A673 (cell line): Measurements from ENCODE around the gene SCPEP1. TPM values are rescaled to one million over a fixed set of nuclear protein-coding genes. Genes with fewer than 3 reads are reported as not detected.

ENCODE experiments used
- BruUV-seq: library from RNA; stranded (reverse); fragments of 400-500 nt; replicated peaks from 2 replicates; lab custom pipeline; 2021; lab: Mats Ljungman, UMichigan
- CTCF ChIA-PET: fragments of 300-600 bp; sonication (Branson Sonifier 250); formaldehyde crosslinking; loops from one replicate; lab custom pipeline; 2022; ENCODE audit warnings: antibody characterized with exemption; lab: Charles Lee
- POLR2A ChIA-PET: fragments of 300-600 bp; sonication (Branson Sonifier 250); formaldehyde crosslinking; loops from one replicate; lab custom pipeline; 2022; ENCODE audit warnings: antibody characterized with exemption; ENCODE audit not compliant: low non-redundant PET; lab: Charles Lee
- DNase-seq: peaks from one replicate; pipeline ENCODE4 v3.0.0-alpha.2; 2015; ENCODE audit warnings: low spot score
- H3K27ac ChIP-seq: fragments of 200-600 bp; sonication (generic); 2 replicates; pipeline ENCODE4 v1.5.1; 2016; ENCODE audit warnings: mixed run types, low read depth, mild to moderate bottlenecking, mixed read lengths, antibody characterized with exemption, low read length; ENCODE audit not compliant: poor library complexity, severe bottlenecking
- H3K27me3 ChIP-seq: fragments of 200-600 bp; sonication (generic); replicated peaks from 2 replicates; pipeline ENCODE4 v1.6.1; 2017; ENCODE audit warnings: mixed run types, low read depth, mild to moderate bottlenecking, mixed read lengths, antibody characterized with exemption, low read length; ENCODE audit not compliant: insufficient read depth, poor library complexity
- H3K36me3 ChIP-seq: fragments of 200-600 bp; sonication (generic); 2 replicates; pipeline ENCODE4 v1.6.1; 2016; ENCODE audit warnings: mixed run types, mild to moderate bottlenecking, mixed read lengths, antibody characterized with exemption, low read length; ENCODE audit not compliant: insufficient read depth, poor library complexity, severe bottlenecking
- H3K4me1 ChIP-seq: fragments of 200-600 bp; sonication (generic); 2 replicates; pipeline ENCODE4 v1.6.1; 2017; ENCODE audit warnings: mixed run types, mild to moderate bottlenecking, mixed read lengths, antibody characterized with exemption, low read length; ENCODE audit not compliant: insufficient read depth, poor library complexity, severe bottlenecking
- H3K4me3 ChIP-seq: fragments of 200-600 bp; sonication (generic); 2 replicates; pipeline ENCODE4 v1.5.1; 2016; ENCODE audit warnings: low read depth, mixed run types, mild to moderate bottlenecking, mixed read lengths, low read length; ENCODE audit not compliant: poor library complexity, severe bottlenecking
- H3K9me3 ChIP-seq: fragments of 200-600 bp; sonication (generic); 2 replicates; pipeline ENCODE4 v1.6.1; 2016; ENCODE audit warnings: mixed run types, low read depth, mild to moderate bottlenecking, mixed read lengths, antibody characterized with exemption, low read length; ENCODE audit not compliant: poor library complexity, severe bottlenecking
- CTCF ChIP-seq: fragments of 300-800, 200-600 bp; sonication (generic); conservative IDR thresholded peaks from 2 replicates; pipeline ENCODE4 v1.5.1; 2017; ENCODE audit warnings: low read depth, mild to moderate bottlenecking, antibody characterized with exemption, low read length, moderate library complexity, mixed read lengths
- EZH2 ChIP-seq: fragments of 200-600 bp; sonication (generic); IDR thresholded peaks from 2 replicates; pipeline ENCODE4 v1.6.1; 2017; ENCODE audit warnings: borderline replicate concordance, low read depth, mild to moderate bottlenecking, mixed read lengths, antibody characterized with exemption, low read length; ENCODE audit not compliant: poor library complexity, severe bottlenecking
- intact Hi-C: fragments of 100-400 bp; cut with micrococcal nuclease; formaldehyde crosslinking; loops from one replicate; pipeline ENCODE4 v1.10.0; 2022; ENCODE audit not compliant: unreplicated experiment
- total RNA-seq: library from RNA; stranded (reverse); gene quantifications from 2 replicates; pipeline ENCODE4 v1.2.3, GENCODE V29; 2021

Gene SCPEP1
- total RNA-seq, 1 experiment from 2014 or later = 31.8 TPM

DNA sequence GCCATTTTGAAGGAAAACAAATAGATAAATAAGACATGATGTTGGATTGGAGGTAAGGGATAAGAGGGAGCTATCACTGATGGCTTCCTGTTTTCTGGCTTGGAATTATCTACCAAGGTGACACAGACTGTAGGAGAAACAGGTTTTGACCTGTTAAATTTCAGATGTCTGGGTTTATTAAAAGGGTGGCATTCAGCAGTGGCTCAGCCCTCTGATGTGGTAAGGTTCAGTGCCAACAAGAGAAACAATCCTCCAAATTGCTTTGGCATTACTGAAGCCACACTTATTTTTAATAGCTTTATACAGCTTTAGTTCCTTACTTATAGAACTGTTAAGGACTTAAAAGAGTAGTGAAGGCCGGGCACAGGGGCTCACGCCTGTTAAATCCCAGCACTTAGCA lies 70.2 kb downstream of the SCPEP1 start:
- Histone ChIP-seq H3K27me3 (peaks cover 12% of the 10 kb centered on the region), H3K36me3 (no peaks in the 10 kb centered on the region), H3K9me3 (no peaks in the 10 kb centered on the region), H3K27ac (no peak overlapping the region), H3K4me3 (no peak overlapping the region), H3K4me1 (no peaks in the 10 kb centered on the region)
- DNase-seq = no peak
- POLR2A ChIA-PET = interaction anchor here (0.6 kb wide), 1 partner anchor 12 kb away, joined by 3 read pairs; no protein-coding TSS in a partner anchor
- intact Hi-C loops = no loop called here
- TF ChIP-seq EZH2 (no peak), CTCF (no peak)
- BruUV-seq = no TSS peak
- CTCF ChIA-PET = no interaction called here

DNA sequence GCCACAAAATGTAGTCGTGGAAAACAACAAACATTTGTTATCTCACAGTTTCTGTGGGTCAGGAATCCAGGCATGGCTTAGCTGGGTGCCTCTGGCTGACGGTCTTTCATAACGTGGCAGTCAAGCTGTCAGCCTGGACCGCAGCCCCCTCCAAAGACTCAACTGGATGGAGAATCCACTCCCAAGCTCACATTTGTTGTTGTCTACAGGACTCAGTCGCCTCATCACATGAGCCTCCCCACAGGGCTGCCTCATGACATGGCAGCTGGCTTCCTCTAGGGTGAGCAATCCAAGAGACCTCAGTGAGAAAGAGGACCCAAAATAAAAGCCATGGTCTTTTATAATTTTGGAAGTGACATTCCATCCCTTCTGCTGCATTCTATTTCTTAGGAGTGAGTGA lies 72.4 kb downstream of the SCPEP1 start:
- Histone ChIP-seq H3K27me3 (peaks cover 5% of the 10 kb centered on the region), H3K4me1 (no peaks in the 10 kb centered on the region), H3K36me3 (no peaks in the 10 kb centered on the region), H3K27ac (no peak overlapping the region), H3K9me3 (no peaks in the 10 kb centered on the region), H3K4me3 (no peak overlapping the region)
- ChIA-PET CTCF (no interaction called here), POLR2A (no interaction called here)
- intact Hi-C loops = no loop called here
- BruUV-seq = no TSS peak
- TF ChIP-seq CTCF = no peak
- no peak for TF ChIP-seq EZH2
- no peak for DNase-seq

GRCh38 chr17:57051886-57052361 lies 74.0 kb downstream of the SCPEP1 start:
- no peak overlapping the region for H3K27ac ChIP-seq
- TF ChIP-seq EZH2 = no peak
- no peak for TF ChIP-seq CTCF
- intact Hi-C loops = no loop called here
- H3K9me3 ChIP-seq = no peaks in the 10 kb centered on the region
- H3K36me3 ChIP-seq = no peaks in the 10 kb centered on the region
- ChIA-PET CTCF (no interaction called here), POLR2A (interaction anchor here (0.6 kb wide), 1 partner anchor 1635 kb away, joined by 4 read pairs; no protein-coding TSS in a partner anchor)
- H3K27me3 ChIP-seq = no peaks in the 10 kb centered on the region
- no peaks in the 10 kb centered on the region for H3K4me1 ChIP-seq
- no peak for DNase-seq
- BruUV-seq = no TSS peak
- H3K4me3 ChIP-seq = no peak overlapping the region

Other genes with a start within 250 kb of the SCPEP1 start
- gene C17orf67, start 144.2 kb upstream of the SCPEP1 start, total RNA-seq = 2.7 TPM in 2 replicates
- 9.7 and 10.0 TPM in 2 replicates for gene DGKE, start 144.0 kb upstream of the SCPEP1 start, total RNA-seq
- 54.7 and 58.0 TPM in 2 replicates for gene TRIM25, start 64.1 kb upstream of the SCPEP1 start, total RNA-seq
- gene COIL, start 17.1 kb upstream of the SCPEP1 start, total RNA-seq = 23.2 and 23.9 TPM in 2 replicates
- gene AKAP1, start 107.1 kb downstream of the SCPEP1 start, total RNA-seq = 38.8 and 43.4 TPM in 2 replicates